SW 1271 (cell line): Measurements from ENCODE around the gene HOXB3.
A peak's percentile ranks its signal among the peaks of the same experiment; 100 is the strongest.
"Not testable (repeated sequence)": the region's sequence is repeated elsewhere in the genome, so short reads cannot be mapped to it uniquely, and the experiment has no call there.

Experiments used
- DNase-seq, 2 experiments: peaks; one replicate each; lab custom pipeline; 2025; lab: John Stamatoyannopoulos, UW

Gene HOXB3

GRCh38 chr17:48526608-48527546, 63.2 kb downstream of the HOXB3 start:
- no peak for DNase-seq

- DNase-seq = no peak
Measured at GRCh38 chr17:48523010-48523409, 67.0 kb downstream of the HOXB3 start.

DNA sequence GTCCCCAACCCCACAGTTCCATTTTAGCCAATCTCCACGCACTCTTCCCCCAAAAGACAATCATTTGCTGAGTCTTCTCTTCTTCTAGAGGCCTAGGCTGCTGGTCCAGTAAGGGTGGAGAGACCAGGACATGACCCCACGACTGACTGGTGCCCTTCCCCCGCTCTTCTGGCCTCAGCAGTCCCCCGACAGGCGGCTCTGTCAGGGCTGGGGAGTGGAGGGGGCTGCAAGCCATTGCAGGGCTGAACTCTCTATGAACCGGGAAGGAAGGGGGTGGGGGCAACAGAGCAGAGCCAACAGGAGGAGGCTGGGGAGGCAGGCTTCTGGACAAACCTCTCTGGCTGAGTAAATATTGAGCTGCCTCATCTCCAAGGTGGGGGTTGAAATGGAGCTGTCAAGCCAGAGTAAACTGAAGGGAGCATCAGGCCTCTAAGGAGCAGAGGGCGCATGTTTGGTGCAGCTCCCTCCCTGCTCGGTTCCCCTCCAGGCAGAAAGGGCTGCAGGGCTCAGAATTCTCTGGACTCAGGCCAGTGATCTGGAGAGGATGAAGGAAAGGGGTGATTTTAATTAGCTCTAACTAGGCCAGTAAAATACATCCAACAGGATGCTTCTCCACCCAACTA, 67.9 kb downstream of the HOXB3 start:
- DNase-seq = no peak

GRCh38 chr17:48520631-48521079, 69.4 kb downstream of the HOXB3 start:
- DNase-seq = no peak

DNA sequence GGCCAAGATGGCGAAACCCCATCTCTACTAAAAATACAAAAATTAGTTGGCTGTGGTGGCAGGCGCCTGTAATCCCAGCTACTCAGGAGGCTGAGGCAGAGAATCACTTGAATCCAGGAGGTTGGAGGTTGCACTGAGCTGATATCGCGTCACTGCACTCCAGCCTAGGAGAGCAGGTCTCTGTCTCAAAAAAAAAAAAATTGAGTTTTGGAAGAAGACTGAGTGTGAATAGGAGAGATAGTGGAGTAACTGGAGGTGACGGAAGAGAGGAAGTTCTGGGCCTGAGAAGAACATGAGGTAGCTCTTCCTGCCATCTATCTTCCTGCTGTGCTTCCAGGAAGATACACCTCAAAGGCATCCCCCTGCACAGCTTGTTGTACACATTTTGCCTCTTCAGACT, 70.6 kb downstream of the HOXB3 start:
- DNase-seq = no peak

DNA sequence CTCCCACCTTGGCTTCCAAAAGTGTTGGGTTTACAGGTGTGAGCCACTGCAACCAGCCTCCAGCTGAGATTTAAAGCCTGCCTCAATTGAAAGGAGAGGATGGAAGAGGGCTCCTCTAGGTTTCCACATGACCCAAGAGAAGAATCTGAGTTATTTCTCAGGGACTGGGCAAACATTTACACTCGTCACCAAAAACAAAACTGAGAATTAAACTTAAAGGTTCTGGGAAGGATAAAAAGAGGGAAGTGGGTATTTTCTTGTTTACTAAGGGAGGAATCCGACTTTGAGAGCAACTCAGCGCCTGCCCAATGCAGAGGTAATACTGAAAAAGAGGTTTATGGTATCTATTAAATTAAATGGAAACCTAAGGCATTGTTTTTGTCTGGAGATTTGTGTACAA, 72.6 kb downstream of the HOXB3 start:
- DNase-seq = no peak

- no peak for DNase-seq
Measured at GRCh38 chr17:48515925-48516900, 73.8 kb downstream of the HOXB3 start.

DNA sequence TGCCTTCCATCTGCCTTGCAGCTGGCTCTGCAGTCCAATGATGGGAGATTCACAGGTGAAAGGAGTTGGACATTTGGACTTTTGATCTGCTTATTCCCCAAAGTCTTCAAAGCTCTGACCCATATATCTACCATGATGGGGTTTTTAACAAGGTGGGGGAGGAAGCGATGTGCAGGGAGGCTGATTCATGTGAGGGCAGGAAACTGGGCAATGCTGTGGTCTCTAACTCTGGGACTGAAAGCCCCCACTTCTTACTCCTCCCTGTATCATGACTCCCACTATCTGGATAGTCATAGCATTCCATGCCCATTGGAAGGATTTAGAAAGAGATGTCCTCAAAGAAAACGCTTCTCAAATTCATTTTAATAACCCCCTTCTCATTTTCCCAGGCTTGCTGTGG, 75.6 kb downstream of the HOXB3 start:
- DNase-seq = no peak

DNA sequence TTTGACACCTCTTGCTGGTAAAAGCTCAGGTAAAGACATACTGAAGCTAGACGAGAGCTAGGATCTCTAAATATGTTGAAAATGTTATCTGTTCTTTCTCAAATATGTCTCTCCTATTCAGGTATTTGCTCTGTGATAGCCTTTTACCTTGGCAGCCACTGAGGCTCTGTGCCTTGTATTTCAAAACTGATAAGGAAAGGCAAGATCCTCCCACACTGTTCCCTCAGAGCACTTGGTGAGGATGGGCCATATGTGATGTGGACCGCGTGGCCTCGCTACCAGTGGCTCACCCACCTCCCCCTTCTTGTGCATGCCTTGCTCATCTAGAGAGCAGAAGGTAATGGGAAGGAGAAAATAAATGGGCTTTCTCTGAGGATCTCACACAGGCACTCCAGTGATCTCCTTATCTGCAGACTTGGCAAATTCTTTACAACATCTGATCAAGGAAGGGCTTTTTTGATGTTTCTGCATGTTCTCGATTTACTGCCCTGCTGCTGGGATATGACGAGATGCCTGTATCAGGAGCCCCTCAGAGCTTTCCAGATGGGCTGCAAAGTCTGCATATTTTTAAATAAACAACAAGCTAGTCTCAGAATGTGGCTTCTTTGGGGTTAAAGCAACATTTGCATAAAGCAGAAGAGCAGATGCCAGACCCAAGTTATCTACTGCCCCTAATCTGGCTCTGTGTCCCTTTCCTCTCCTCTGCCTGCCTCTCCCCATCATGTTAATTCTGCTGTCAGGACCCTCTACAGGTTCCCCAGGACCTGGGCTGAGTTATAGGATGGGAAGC, 76.2 kb downstream of the HOXB3 start:
- no peak for DNase-seq

DNA sequence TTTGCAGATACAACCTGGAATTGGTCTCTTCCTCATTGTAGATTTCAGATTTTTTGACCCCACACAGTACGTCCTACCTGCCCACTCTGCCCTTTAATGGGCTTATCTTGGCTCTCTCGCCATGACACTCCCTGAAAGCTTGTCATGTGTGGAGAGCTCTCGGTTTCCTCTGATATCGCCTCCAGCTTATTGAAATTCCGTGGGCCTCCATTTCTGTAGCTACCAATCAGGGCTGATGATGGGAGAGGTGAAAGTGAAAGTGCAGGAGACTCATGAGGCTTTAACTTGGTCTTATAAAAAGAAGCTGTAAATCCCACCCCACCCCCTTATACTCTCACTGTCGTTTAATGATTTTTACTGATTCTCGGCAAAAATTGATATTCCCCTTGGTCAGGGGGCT, 76.9 kb downstream of the HOXB3 start:
- no peak for DNase-seq

- no peak for DNase-seq
Measured at GRCh38 chr17:48510761-48511604, 79.1 kb downstream of the HOXB3 start.

DNA sequence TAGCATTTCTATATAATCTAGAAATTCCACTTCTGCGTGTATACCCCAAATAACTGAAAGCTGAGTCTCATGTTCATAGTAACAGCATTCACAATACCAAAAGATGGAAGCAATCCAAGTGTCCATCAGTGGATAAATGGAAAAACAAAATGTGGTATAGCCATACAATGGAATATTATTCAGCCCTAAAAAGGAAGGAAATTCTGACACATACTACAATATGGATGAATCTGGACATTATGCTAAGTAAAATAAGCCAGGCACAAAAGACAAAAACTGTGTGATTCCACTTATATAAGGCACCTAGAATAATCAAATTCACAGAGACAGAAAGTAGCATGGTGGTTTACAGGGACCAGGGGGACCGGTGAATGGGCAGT, 79.7 kb downstream of the HOXB3 start:
- no peak for DNase-seq

DNA sequence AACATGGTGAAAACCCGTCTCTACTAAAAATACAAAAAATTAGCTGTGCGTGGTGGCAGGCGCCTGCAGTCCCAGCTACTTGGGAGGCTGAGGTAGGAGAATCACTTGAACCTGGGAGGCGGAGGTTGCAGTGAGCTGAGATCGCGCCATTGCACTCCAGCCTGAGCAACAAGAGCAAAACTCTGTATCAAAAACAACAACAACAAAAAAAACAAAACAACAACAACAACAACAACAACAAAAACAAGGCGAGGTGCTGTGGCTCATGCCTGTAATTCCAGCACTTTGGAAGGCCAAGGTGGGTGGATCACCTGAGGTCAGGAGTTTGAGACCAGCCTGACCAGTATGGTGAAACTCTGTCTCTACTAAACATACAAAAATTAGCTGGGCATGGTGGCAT, 80.3 kb downstream of the HOXB3 start:
- DNase-seq = not testable (repeated sequence)

GRCh38 chr17:48506246-48506645, 83.8 kb downstream of the HOXB3 start:
- peak in 1 of 2 experiments; percentile 49 for DNase-seq

- peak; percentile 77 to 93 for DNase-seq
Measured at GRCh38 chr17:48505788-48506187, 84.3 kb downstream of the HOXB3 start.

GRCh38 chr17:48504953-48505352, 85.1 kb downstream of the HOXB3 start:
- no peak for DNase-seq

DNA sequence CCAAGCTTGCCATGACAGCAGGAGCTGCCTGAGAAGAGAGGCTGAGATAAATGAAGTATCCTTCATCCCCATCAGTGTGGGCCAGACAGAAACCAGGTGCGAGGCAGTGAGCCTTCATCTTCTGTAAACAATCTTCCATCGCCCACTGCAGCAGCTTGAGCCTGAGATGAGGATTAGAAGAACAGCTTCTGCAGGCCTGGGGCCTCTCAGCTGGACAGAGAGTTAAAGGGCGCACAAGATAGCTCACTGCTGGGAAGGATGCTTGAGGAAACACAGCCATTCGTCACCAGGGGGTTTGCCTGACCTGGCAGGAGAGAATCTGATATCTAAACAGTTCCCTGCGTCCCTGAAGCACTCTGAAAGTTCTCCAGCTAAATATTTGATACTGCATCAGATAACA, 86.3 kb downstream of the HOXB3 start:
- no peak for DNase-seq

GRCh38 chr17:48502901-48503300, 87.1 kb downstream of the HOXB3 start:
- no peak for DNase-seq

DNA sequence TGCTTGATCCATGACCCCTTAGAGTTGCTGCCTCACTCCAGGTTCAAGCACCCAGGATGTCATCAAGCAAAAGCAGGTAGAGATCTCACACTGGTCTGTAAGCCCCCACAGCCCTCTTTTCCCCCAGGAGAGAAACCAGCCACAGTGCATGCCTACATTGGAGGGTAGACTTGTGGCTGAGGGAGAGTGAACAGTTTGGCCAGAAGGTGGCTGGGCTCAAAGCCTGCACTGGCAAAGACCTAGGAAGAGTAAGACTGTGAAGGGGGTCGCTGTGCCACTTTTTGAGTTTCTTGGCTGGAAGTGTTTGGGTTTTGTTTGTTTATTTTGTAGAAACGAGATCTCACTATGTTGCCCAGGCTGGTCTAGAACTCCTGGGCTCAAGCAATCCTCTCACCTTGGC, 87.7 kb downstream of the HOXB3 start:
- no peak for DNase-seq
